ENCODE results near the gene KCNH2. TPM values are rescaled to one million over a fixed set of nuclear protein-coding genes. Genes with fewer than 3 reads are reported as not detected.

Gene KCNH2
- total RNA-seq, 1 experiment from 2014 or later = 0.09 TPM

- no TSS peak for BruUV-seq (replicated peaks)
- Mint-ChIP-seq H3K4me1 (ENCODE audit: insufficient read depth, unreplicated experiment) (no peaks in the 10 kb centered on the region), H3K4me3 (ENCODE audit: unreplicated experiment) (no peak overlapping the region), H3K9me3 (ENCODE audit: unreplicated experiment) (no peaks in the 10 kb centered on the region), H3K27ac (ENCODE audit: low read depth, unreplicated experiment) (no peak overlapping the region), H3K27me3 (ENCODE audit: insufficient read depth, unreplicated experiment) (peaks cover 11% of the 10 kb centered on the region), H3K36me3 (ENCODE audit: insufficient read depth, unreplicated experiment) (no peaks in the 10 kb centered on the region)
- CTCF ChIA-PET = interaction anchor here (0.6 to 0.8 kb wide), 3 partner anchors 42 to 59 kb away, joined by 3 read pairs; no protein-coding TSS in a partner anchor
- POLR2A ChIA-PET = no interaction called here
- intact Hi-C loops (cut with micrococcal nuclease) = no loop called here
- no peak for TF ChIP-seq CTCF (IDR thresholded peaks at IDR 0.05; ENCODE audit: unreplicated experiment)
- DNase-seq (ENCODE audit: unreplicated experiment) = no peak
These were observed 20.7 kb downstream of the KCNH2 start for GRCh38 chr7:150957133-150958020.

- H3K9me3 Mint-ChIP-seq (ENCODE audit: unreplicated experiment) = no peaks in the 10 kb centered on the region
These were observed 21.6 kb downstream of the KCNH2 start for GRCh38 chr7:150956395-150957132.

GRCh38 chr7:150955519-150956394 is 22.4 kb downstream of the KCNH2 start:
- H3K27ac Mint-ChIP-seq (ENCODE audit: low read depth, unreplicated experiment) = no peak overlapping the region
- H3K9me3 Mint-ChIP-seq (ENCODE audit: unreplicated experiment) = no peaks in the 10 kb centered on the region
- DNase-seq (ENCODE audit: unreplicated experiment) = no peak
- POLR2A ChIA-PET = no interaction called here
- TF ChIP-seq CTCF (IDR thresholded peaks at IDR 0.05; ENCODE audit: unreplicated experiment) = no peak
- H3K4me3 Mint-ChIP-seq (ENCODE audit: unreplicated experiment) = no peak overlapping the region
- no TSS peak for BruUV-seq (replicated peaks)
- H3K27me3 Mint-ChIP-seq (ENCODE audit: insufficient read depth, unreplicated experiment) = peaks cover 11% of the 10 kb centered on the region
- CTCF ChIA-PET = no interaction called here
- H3K4me1 Mint-ChIP-seq (ENCODE audit: insufficient read depth, unreplicated experiment) = no peaks in the 10 kb centered on the region
- intact Hi-C loops (cut with micrococcal nuclease) = no loop called here
- H3K36me3 Mint-ChIP-seq (ENCODE audit: insufficient read depth, unreplicated experiment) = no peaks in the 10 kb centered on the region

More at GRCh38 chr7:150956395-150957132, 21.6 kb downstream of the KCNH2 start:
- no peaks in the 10 kb centered on the region for H3K36me3 Mint-ChIP-seq (ENCODE audit: insufficient read depth, unreplicated experiment)
- TF ChIP-seq CTCF (IDR thresholded peaks at IDR 0.05; ENCODE audit: unreplicated experiment) = no peak
- ChIA-PET POLR2A (no interaction called here), CTCF (interaction anchor here (0.8 kb wide), 1 partner anchor 47 kb away, joined by 3 read pairs; no protein-coding TSS in a partner anchor)
- DNase-seq (ENCODE audit: unreplicated experiment) = no peak
- H3K4me1 Mint-ChIP-seq (ENCODE audit: insufficient read depth, unreplicated experiment) = no peaks in the 10 kb centered on the region
- peaks cover 11% of the 10 kb centered on the region for H3K27me3 Mint-ChIP-seq (ENCODE audit: insufficient read depth, unreplicated experiment)
- H3K27ac Mint-ChIP-seq (ENCODE audit: low read depth, unreplicated experiment) = no peak overlapping the region
- no peak overlapping the region for H3K4me3 Mint-ChIP-seq (ENCODE audit: unreplicated experiment)
- no TSS peak for BruUV-seq (replicated peaks)
- intact Hi-C loops (cut with micrococcal nuclease) = no loop called here
